ENCODE data around the gene RXRB.

Gene RXRB

DNA sequence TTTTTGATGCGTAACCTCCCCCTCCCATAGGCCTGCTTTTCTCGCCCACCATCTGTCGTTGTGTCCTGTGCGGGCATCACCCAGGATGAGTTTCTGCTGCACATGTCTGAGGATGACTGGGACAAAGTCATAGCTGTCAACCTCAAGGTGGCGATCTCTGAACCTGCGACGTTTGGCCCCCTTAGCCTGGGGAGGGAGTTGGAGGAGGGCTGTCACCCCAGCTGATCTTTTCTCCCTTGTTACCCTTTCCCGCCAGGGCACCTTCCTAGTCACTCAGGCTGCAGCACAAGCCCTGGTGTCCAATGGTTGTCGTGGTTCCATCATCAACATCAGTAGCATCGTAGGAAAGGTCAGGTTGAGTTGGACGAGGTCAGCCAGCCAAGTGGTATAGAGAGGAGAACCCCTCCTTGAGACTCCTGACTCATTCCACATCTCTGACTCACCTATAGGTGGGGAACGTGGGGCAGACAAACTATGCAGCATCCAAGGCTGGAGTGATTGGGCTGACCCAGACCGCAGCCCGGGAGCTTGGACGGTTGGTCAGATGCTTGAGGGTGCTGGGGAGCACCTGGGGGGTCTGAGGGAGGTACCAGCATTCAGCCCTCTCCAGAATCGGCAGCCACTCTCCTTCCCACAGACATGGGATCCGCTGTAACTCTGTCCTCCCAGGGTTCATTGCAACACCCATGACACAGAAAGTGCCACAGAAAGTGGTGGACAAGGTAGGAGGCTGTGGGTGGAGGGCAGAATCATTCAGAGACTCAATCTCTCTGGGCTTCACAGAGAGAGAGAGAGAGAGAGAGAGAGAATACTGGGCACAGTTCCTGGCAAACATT lies 4.9 kb upstream of the RXRB start:
- H3K9me3 ChIP-seq (ENCODE audit: control insufficient read depth in 5 of 5, low read length in 5 of 5): no peaks in the 10 kb centered on the region
- no peak overlapping the region for H3K27ac ChIP-seq (ENCODE audit: low read depth, low read length)
- peaks cover 14 to 53% (median 46%) of the 10 kb centered on the region in 5 donors for H3K4me1 ChIP-seq (ENCODE audit: control insufficient read depth in 5 of 5, insufficient read depth in 5 of 5, low read length in 5 of 5)
- peak overlapping the region in 4 of 5 donors; percentile 76 to 87 (median 84) for H3K9ac ChIP-seq (ENCODE audit: low read length in 5 of 5)
- H3K4me3 ChIP-seq (ENCODE audit: low read depth in 1 of 5, low read length in 5 of 5): peak overlapping the region; percentile 60 to 88 (median 79)
- H3K36me3 ChIP-seq (ENCODE audit: control insufficient read depth in 5 of 5, insufficient read depth in 5 of 5, low read length in 5 of 5): peaks cover 7 to 34% (median 31%) of the 10 kb centered on the region in 5 donors
- H3K27me3 ChIP-seq (ENCODE audit: control insufficient read depth in 5 of 5, insufficient read depth in 4 of 5, low read length in 5 of 5): no peaks in the 10 kb centered on the region

DNA sequence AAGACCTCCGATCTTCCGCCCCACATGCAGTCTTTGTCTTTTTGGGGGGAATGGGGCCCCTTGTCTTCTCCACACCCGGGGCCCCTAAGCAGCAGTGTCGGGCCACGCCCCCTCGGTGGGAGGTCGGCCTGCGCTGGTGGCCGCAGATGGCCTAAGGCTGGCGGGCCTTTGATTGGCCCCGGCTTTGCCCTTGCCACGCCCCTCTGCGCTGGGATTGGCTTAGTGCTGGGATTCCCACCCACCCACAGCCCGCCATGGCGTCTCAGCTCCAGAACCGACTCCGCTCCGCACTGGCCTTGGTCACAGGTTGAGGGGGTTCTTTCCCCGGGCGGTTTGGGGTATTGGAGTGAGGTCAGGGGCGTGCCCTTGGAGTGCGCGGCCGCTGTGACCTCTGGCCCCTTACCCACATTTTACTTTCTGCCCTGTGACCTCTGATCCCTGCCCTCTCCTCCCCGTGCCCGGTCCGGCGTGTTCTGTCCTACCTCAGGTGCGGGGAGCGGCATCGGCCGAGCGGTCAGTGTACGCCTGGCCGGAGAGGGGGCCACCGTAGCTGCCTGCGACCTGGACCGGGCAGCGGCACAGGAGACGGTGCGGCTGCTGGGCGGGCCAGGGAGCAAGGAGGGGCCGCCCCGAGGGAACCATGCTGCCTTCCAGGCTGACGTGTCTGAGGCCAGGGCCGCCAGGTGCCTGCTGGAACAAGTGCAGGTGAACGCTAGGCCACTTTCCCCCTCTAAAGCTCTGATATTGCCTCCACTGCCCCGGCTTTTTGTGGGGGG lies 4.1 kb upstream of the RXRB start, which contains the start of gene HSD17B8:
TSS of gene HSD17B8 (plus strand) at position 241 of the 776 bp plus-strand sequence. CDS start at position 255, 14 bp downstream.
- Histone ChIP-seq H3K4me1 (ENCODE audit: control insufficient read depth in 5 of 5, insufficient read depth in 5 of 5, low read length in 5 of 5) (peaks cover 15 to 56% (median 50%) of the 10 kb centered on the region in 5 donors), H3K27me3 (ENCODE audit: control insufficient read depth in 5 of 5, insufficient read depth in 4 of 5, low read length in 5 of 5) (no peaks in the 10 kb centered on the region), H3K36me3 (ENCODE audit: control insufficient read depth in 5 of 5, insufficient read depth in 5 of 5, low read length in 5 of 5) (peaks cover 7 to 26% (median 23%) of the 10 kb centered on the region in 5 donors), H3K9ac (ENCODE audit: low read length in 5 of 5) (peak within 1 kb of the TSS in 4 of 5 donors; percentile 76 to 87 (median 84)), H3K9me3 (ENCODE audit: control insufficient read depth in 5 of 5, low read length in 5 of 5) (no peaks in the 10 kb centered on the region), H3K27ac (ENCODE audit: low read depth, low read length) (peak within 1 kb of the TSS; percentile 50), H3K4me3 (ENCODE audit: low read depth in 1 of 5, low read length in 5 of 5) (peak within 1 kb of the TSS; percentile 60 to 88 (median 79))

DNA sequence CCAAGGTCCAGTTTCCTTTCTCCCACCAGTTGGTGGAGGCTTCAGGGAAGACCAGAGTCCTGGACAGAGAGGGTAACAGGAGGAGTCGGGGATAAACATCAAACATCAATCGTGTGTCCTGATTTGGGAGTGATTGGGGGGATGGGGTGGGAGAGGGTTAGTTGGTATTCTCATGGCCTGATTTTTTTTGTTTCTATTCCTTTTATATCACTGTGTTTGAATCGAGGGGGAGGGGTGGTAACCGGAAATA lies 3.6 kb upstream of the RXRB start:
- H3K4me3 ChIP-seq (ENCODE audit: low read depth in 1 of 5, low read length in 5 of 5): peak overlapping the region in 2 of 5 donors; percentile 11 to 88
- no peak overlapping the region for H3K9ac ChIP-seq (ENCODE audit: low read length in 5 of 5)
- peak overlapping the region; percentile 50 for H3K27ac ChIP-seq (ENCODE audit: low read depth, low read length)
- peaks cover 7 to 23% (median 19%) of the 10 kb centered on the region in 5 donors for H3K36me3 ChIP-seq (ENCODE audit: control insufficient read depth in 5 of 5, insufficient read depth in 5 of 5, low read length in 5 of 5)
- peaks cover 17 to 60% (median 53%) of the 10 kb centered on the region in 5 donors for H3K4me1 ChIP-seq (ENCODE audit: control insufficient read depth in 5 of 5, insufficient read depth in 5 of 5, low read length in 5 of 5)
- H3K27me3 ChIP-seq (ENCODE audit: control insufficient read depth in 5 of 5, insufficient read depth in 4 of 5, low read length in 5 of 5): no peaks in the 10 kb centered on the region
- no peaks in the 10 kb centered on the region for H3K9me3 ChIP-seq (ENCODE audit: control insufficient read depth in 5 of 5, low read length in 5 of 5)

DNA sequence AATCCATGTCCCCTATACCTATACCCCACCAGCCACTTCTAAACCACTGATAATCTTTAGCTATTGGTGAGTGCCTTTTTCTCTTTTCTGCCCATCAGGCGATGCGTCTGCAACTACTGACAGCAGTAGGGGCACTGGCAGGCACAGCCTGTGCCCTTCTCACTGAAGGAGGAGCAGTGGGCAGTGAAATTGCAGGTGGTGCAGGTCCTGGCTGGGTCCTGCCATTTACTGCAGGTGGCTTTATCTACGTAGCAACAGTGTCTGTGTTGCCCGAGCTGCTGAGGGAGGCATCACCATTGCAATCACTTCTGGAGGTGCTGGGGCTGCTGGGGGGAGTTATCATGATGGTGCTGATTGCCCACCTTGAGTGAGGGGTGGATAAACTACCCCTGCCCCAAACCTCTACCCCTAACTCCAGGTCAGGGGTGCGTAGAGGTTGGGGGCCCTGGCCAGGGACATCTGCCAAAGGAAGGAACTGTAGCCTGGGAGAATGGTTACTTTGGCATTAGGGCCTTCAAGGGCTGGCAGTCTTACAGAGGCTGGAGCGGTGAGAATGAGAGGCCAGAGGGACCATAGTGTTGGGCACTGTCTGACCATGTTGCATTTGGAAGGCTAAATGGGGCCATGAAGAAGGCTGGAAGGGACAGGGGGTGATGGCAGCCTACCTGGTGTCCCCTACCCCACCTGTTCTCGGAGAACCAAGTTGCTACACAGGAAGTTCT lies 3.1 kb upstream of the RXRB start:
- H3K9me3 ChIP-seq (ENCODE audit: control insufficient read depth in 5 of 5, low read length in 5 of 5): no peaks in the 10 kb centered on the region
- H3K27ac ChIP-seq (ENCODE audit: low read depth, low read length): peak overlapping the region; percentile 50
- H3K27me3 ChIP-seq (ENCODE audit: control insufficient read depth in 5 of 5, insufficient read depth in 4 of 5, low read length in 5 of 5): no peaks in the 10 kb centered on the region
- H3K4me1 ChIP-seq (ENCODE audit: control insufficient read depth in 5 of 5, insufficient read depth in 5 of 5, low read length in 5 of 5): peaks cover 17 to 60% (median 52%) of the 10 kb centered on the region in 5 donors
- H3K9ac ChIP-seq (ENCODE audit: low read length in 5 of 5): no peak overlapping the region
- peak overlapping the region in 1 of 5 donors; percentile 11 for H3K4me3 ChIP-seq (ENCODE audit: low read depth in 1 of 5, low read length in 5 of 5)
- H3K36me3 ChIP-seq (ENCODE audit: control insufficient read depth in 5 of 5, insufficient read depth in 5 of 5, low read length in 5 of 5): peaks cover 7 to 23% (median 19%) of the 10 kb centered on the region in 5 donors

DNA sequence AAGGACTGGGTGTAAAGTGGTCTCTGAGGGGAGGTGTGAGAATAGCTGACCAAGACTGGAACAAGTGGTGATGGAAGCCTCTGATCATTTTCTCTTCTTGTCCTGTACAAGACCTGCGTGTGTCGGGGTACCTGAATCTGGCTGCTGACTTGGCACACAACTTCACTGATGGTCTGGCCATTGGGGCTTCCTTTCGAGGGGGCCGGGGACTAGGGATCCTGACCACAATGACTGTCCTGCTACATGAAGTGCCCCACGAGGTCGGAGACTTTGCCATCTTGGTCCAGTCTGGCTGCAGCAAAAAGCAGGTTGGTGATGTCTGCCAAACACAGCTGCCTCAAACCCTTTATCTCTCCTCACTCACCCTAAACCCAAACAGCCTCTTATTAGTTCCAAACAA lies 2.3 kb upstream of the RXRB start:
- H3K4me3 ChIP-seq (ENCODE audit: low read depth in 1 of 5, low read length in 5 of 5): no peak overlapping the region
- H3K27ac ChIP-seq (ENCODE audit: low read depth, low read length): no peak overlapping the region
- peaks cover 17 to 65% (median 57%) of the 10 kb centered on the region in 5 donors for H3K4me1 ChIP-seq (ENCODE audit: control insufficient read depth in 5 of 5, insufficient read depth in 5 of 5, low read length in 5 of 5)
- H3K9me3 ChIP-seq (ENCODE audit: control insufficient read depth in 5 of 5, low read length in 5 of 5): no peaks in the 10 kb centered on the region
- H3K9ac ChIP-seq (ENCODE audit: low read length in 5 of 5): peak overlapping the region in 1 of 5 donors; percentile 16
- no peaks in the 10 kb centered on the region for H3K27me3 ChIP-seq (ENCODE audit: control insufficient read depth in 5 of 5, insufficient read depth in 4 of 5, low read length in 5 of 5)
- peaks cover 7 to 26% (median 19%) of the 10 kb centered on the region in 5 donors for H3K36me3 ChIP-seq (ENCODE audit: control insufficient read depth in 5 of 5, insufficient read depth in 5 of 5, low read length in 5 of 5)

DNA sequence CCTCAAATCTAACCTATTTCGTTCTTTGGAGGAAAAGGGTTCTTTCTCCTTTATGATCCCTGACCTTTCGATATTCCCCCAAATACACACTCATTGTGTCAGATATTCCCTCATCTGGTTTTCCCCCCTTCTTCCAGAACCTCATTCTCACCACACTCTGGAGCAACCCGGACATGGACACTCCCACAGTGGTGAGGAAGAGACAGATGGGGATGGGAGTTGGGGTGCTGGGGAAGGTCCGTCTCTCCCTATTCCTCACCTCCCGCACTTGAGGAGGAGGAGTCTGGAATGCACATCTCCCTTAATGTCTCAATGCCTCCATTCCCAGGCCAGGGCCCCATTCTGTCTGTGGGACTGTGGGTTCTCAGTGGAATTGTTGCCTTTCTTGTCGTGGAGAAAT lies 1.5 kb upstream of the RXRB start:
- Histone ChIP-seq H3K9me3 (ENCODE audit: control insufficient read depth in 5 of 5, low read length in 5 of 5) (no peaks in the 10 kb centered on the region), H3K4me1 (ENCODE audit: control insufficient read depth in 5 of 5, insufficient read depth in 5 of 5, low read length in 5 of 5) (peaks cover 17 to 64% (median 57%) of the 10 kb centered on the region in 5 donors), H3K27ac (ENCODE audit: low read depth, low read length) (peak overlapping the region; percentile 96), H3K4me3 (ENCODE audit: low read depth in 1 of 5, low read length in 5 of 5) (peak overlapping the region; percentile 91 to 94 (median 92)), H3K9ac (ENCODE audit: low read length in 5 of 5) (peak overlapping the region in 3 of 5 donors; percentile 22 to 98 (median 90)), H3K36me3 (ENCODE audit: control insufficient read depth in 5 of 5, insufficient read depth in 5 of 5, low read length in 5 of 5) (peaks cover 7 to 34% (median 28%) of the 10 kb centered on the region in 5 donors), H3K27me3 (ENCODE audit: control insufficient read depth in 5 of 5, insufficient read depth in 4 of 5, low read length in 5 of 5) (no peaks in the 10 kb centered on the region)

DNA sequence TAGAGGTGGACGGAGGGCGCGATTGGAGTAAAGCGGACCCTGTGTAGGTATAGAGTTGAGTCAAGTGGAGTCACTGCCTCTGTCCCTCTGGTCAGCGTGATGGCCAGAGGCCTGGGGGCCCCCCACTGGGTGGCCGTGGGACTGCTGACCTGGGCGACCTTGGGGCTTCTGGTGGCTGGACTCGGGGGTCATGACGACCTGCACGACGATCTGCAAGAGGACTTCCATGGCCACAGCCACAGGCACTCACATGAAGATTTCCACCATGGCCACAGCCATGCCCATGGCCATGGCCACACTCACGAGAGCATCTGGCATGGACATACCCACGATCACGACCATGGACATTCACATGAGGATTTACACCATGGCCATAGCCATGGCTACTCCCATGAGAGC lies 681 bp upstream of the RXRB start:
- H3K27ac ChIP-seq (ENCODE audit: low read depth, low read length): peak overlapping the region; percentile 96
- peaks cover 17 to 64% (median 57%) of the 10 kb centered on the region in 5 donors for H3K4me1 ChIP-seq (ENCODE audit: control insufficient read depth in 5 of 5, insufficient read depth in 5 of 5, low read length in 5 of 5)
- H3K4me3 ChIP-seq (ENCODE audit: low read depth in 1 of 5, low read length in 5 of 5): peak overlapping the region; percentile 91 to 94 (median 92)
- H3K36me3 ChIP-seq (ENCODE audit: control insufficient read depth in 5 of 5, insufficient read depth in 5 of 5, low read length in 5 of 5): peaks cover 7 to 41% (median 34%) of the 10 kb centered on the region in 5 donors
- H3K9ac ChIP-seq (ENCODE audit: low read length in 5 of 5): peak overlapping the region; percentile 89 to 99 (median 96)
- H3K9me3 ChIP-seq (ENCODE audit: control insufficient read depth in 5 of 5, low read length in 5 of 5): no peaks in the 10 kb centered on the region
- no peaks in the 10 kb centered on the region for H3K27me3 ChIP-seq (ENCODE audit: control insufficient read depth in 5 of 5, insufficient read depth in 4 of 5, low read length in 5 of 5)

DNA sequence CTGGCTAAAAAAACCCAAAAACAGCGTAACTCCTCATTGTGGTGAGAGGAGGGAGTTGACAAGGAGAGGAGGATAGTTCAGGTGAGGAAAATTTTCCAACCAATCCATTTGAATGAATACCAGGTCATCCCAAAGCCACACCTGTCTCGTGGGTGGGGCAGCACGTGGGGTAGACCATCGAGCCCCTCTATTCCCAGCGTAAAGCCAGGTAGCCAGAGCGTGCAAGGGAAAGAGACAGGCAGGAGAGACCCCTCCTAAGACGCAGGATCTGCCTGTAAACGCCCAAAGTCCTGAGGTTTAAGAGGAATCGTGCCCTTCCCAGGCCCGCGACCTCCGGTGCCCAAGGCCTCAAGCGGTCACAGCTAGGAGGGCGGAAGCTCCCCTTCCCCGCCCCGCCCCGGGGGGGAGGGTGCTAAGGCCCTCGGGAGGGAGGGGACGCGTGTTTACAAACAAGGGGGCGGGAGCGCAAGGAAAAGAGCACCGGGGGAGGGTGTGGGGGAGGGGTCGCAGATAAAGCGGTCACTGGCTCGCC lies 712 bp downstream of the RXRB start:
- peak overlapping the region; percentile 96 for H3K27ac ChIP-seq (ENCODE audit: low read depth, low read length)
- H3K4me3 ChIP-seq (ENCODE audit: low read depth in 1 of 5, low read length in 5 of 5): peak overlapping the region; percentile 91 to 95 (median 93)
- H3K9ac ChIP-seq (ENCODE audit: low read length in 5 of 5): peak overlapping the region; percentile 65 to 99 (median 95)
- H3K9me3 ChIP-seq (ENCODE audit: control insufficient read depth in 5 of 5, low read length in 5 of 5): no peaks in the 10 kb centered on the region
- H3K36me3 ChIP-seq (ENCODE audit: control insufficient read depth in 5 of 5, insufficient read depth in 5 of 5, low read length in 5 of 5): peaks cover 7 to 55% (median 48%) of the 10 kb centered on the region in 5 donors
- peaks cover 17 to 57% (median 50%) of the 10 kb centered on the region in 5 donors for H3K4me1 ChIP-seq (ENCODE audit: control insufficient read depth in 5 of 5, insufficient read depth in 5 of 5, low read length in 5 of 5)
- H3K27me3 ChIP-seq (ENCODE audit: control insufficient read depth in 5 of 5, insufficient read depth in 4 of 5, low read length in 5 of 5): no peaks in the 10 kb centered on the region

DNA sequence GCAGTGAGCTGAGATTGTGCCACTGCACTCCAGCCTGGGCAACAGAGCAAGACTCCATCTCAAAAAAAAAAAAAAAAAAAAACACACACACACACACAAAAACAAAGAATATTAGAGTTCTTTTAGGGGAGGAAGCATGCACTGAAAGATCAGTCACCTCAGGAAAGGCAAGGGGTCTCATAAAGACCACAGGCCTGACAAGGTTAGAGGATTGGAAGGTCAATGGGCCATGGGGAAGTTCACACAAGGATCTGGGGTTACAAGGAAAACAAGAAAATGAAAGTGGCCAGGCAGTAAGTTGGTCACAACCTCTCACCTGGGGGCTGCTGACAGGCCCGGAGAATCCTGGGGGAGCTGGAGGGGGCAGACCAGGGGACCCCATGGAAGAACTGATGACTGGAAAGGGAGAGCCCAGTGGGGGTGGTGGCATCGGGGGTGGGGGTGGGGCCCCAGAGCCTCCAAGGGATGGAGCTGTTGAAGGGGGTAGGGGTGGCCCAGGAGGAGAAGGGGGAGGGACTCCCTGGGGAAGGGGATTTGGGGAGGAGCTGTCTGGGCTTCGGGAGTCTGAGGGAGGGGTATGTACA lies 1.5 kb downstream of the RXRB start:
- Histone ChIP-seq H3K4me3 (ENCODE audit: low read depth in 1 of 5, low read length in 5 of 5) (peak overlapping the region in 4 of 5 donors; percentile 91 to 95 (median 94)), H3K27ac (ENCODE audit: low read depth, low read length) (peak overlapping the region; percentile 96), H3K9ac (ENCODE audit: low read length in 5 of 5) (peak overlapping the region in 3 of 5 donors; percentile 90 to 99 (median 95)), H3K27me3 (ENCODE audit: control insufficient read depth in 5 of 5, insufficient read depth in 4 of 5, low read length in 5 of 5) (no peaks in the 10 kb centered on the region), H3K36me3 (ENCODE audit: control insufficient read depth in 5 of 5, insufficient read depth in 5 of 5, low read length in 5 of 5) (peaks cover 7 to 63% (median 56%) of the 10 kb centered on the region in 5 donors), H3K4me1 (ENCODE audit: control insufficient read depth in 5 of 5, insufficient read depth in 5 of 5, low read length in 5 of 5) (peaks cover 14 to 50% (median 43%) of the 10 kb centered on the region in 5 donors), H3K9me3 (ENCODE audit: control insufficient read depth in 5 of 5, low read length in 5 of 5) (no peaks in the 10 kb centered on the region)
